HL-60/S4 treated with phorbol 12-myristate 13-acetate at 8.2 ng/mL for 4 days and 3 days (cell line): ENCODE results near the gene SOX8.
"Not testable (repeated sequence)": the region's sequence is repeated elsewhere in the genome, so short reads cannot be mapped to it uniquely, and the experiment has no call there.

Experiments used
- in situ Hi-C: fragments of 300-500 bp; cut with MboI; formaldehyde crosslinking; loops from 2 replicates; pipeline ENCODE4 v1.15.0; 2022; ENCODE audit warnings: low sequenced_read_pairs

SOX8 gene

DNA sequence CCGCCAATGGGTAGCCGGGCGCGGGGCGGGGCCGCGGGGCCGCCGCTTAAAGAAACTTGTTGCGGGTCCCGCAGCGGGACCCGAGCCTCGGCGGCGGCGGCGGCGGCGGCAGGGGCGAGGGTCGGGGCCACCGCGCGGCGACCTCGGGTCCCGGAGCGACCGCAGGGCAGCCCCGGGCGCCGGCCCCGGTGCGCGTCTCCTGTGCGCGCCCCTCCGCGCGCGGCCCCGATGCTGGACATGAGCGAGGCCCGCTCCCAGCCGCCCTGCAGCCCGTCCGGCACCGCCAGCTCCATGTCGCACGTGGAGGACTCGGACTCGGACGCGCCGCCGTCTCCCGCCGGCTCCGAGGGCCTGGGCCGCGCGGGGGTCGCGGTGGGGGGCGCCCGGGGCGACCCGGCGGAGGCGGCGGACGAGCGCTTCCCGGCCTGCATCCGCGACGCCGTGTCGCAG lies at the start of gene SOX8:
SOX8 (plus strand) TSS at position 76 of the 450 bp plus-strand sequence; CDS start at position 229, 153 bp downstream.
- in situ Hi-C loops, result no loop called here

GRCh38 chr16:932831-933330 lies 48.7 kb upstream of the SOX8 start:
- in situ Hi-C loops, result no loop called here

- in situ Hi-C loops, result no loop called here
Observed at GRCh38 chr16:933581-933980, 48.0 kb upstream of the SOX8 start.

DNA sequence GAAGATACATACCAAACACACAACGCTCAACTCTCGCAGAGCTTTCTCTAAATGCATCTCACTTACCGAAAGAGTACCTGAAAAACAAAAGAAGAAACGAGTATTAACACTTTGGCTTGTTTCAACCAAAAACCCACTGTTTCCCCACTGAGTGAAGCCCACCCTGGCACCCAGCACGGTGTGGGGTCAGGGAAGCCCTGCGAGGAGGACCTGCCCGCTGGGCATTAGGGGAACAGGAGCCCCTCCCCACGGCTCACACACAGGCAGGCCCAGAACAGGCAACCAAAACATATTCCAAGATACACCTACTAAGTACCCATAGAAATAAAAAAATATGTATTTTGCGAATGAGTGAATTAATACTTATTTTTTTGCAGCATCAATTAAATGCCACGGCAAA lies 47.4 kb upstream of the SOX8 start:
- in situ Hi-C loops, result no loop called here

- in situ Hi-C loops, result no loop called here
Observed at GRCh38 chr16:935684-936083, 45.9 kb upstream of the SOX8 start.

DNA sequence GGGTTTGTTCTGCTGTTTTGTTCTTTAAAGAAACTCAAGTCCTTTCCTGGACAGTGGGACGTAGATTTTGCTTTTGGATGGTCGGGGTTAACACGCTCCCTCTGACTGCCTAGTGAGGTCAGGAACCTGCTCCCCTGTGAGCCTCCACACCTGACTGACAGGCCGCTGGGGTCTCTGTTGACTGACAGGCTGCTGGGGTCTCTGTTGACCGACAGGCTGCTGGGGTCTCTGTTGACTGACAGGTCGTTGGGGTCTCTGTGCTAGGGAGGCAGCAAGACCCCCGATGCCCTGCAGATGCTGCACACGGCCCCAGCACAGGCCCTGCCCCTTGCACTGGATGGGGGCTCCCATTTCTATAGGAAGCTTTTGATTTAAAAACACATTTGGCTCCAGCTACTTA lies 44.3 kb upstream of the SOX8 start:
- in situ Hi-C loops, result no loop called here

GRCh38 chr16:937723-938122 lies 43.8 kb upstream of the SOX8 start:
- in situ Hi-C loops, result no loop called here

DNA sequence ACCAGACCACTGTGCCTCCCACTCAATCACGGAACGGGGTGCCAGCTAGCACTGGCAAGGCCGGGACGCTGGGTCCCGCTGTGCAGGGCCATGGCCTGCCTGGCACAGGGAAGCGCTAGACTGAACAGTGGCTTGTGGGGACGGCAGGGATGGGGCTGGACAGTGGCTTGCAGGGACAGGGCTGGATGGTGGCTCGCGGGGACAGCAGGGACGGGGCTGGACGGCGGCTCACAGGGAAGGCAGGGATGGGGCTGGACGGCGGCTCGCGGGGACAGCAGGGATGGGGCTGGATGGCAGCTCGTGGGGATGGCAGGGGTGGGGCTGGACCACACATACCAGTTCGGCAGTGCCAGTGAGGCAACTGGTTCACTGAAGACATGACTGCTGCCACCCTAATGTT lies 43.4 kb upstream of the SOX8 start:
- in situ Hi-C loops, result no loop called here

- in situ Hi-C loops, result no loop called here
Observed at GRCh38 chr16:938752-939151, 42.8 kb upstream of the SOX8 start.

- in situ Hi-C loops, result no loop called here
Observed at GRCh38 chr16:939311-939710, 42.3 kb upstream of the SOX8 start.

GRCh38 chr16:939941-940340 lies 41.6 kb upstream of the SOX8 start:
- in situ Hi-C loops, result no loop called here

DNA sequence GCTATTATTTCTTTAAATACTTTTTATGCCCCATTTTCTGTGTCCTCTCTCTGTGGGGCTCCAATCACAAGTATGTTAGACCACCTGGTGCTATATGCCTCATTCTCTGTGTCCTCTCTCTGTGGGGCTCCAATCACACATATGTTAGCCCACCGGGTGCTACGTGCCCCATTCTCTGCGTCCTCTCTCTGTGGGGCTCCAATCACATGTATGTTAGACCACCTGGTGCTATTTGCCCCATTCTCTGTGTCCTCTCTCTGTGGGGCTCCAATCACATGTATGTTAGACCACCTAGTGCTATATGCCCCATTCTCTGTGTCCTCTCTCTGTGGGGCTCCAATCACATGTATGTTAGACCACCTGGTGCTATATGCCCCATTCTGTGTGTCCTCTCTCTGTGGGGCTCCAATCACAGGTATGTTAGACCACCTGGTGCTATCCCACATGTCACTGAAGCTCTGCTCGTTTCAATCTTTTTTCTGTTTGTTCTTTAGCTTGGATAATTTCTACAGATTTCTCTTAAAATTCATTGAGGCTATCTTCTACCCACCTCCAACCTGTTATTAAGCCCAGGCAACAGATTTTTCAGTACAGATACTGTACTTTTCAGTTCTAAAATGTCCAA lies 39.0 kb upstream of the SOX8 start:
- in situ Hi-C loops, result no loop called here

DNA sequence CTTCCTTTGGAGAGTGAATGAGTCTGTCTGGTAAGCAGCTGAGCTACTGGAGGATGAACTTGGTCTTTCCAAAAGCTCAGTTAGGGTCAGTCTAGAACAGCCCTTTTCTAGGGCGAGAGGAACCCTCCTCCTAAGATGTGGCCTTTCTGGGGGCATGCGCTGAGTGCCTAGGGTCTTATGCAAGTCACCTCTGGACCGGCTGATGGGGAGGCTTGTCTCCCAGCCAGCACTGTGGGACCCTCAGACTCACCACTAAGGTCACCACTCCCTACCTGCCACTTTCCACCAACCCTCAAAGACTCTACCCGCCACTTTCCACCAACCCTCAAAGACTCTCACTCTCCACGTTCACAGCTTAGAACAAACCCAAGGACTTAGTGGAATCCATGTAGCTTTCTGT lies 37.6 kb upstream of the SOX8 start:
- in situ Hi-C loops, result no loop called here

DNA sequence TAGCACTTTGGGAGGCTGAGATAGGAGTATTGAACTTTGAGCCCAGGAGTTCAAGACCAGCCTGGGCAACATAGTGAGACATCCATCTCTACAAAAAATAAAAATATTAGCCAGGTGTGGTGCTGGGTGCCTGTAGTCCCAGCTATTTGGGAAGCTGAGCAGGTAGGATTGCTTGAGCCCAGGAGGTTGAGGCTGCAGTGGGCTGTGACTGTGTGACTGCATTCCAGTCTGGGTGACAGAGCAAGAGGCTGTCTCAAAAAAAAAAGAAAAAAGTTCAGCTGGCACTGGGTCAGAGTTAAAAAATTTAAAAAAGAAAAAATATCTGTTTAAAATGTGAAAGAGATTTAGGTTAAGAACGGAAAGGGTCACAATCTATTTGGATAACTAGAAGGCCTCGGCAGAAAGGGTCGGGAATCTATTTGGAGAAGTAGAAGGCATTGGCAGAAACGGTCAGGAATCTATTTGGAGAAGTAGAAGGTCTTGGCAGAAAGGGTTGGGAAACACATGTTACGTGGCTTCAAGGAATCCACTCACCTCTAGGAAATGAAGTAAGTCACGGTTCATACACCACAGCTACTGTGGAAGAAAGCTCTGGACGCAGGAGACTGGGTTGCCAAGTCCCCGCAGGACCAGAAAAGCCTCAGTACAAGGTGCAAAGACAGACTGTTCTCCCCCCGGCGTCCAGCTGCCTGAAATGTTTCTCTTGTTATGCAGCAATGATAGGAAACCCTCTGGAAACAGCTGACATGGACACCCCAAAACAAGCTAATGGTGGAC lies 36.1 kb upstream of the SOX8 start:
- in situ Hi-C loops, result no loop called here

DNA sequence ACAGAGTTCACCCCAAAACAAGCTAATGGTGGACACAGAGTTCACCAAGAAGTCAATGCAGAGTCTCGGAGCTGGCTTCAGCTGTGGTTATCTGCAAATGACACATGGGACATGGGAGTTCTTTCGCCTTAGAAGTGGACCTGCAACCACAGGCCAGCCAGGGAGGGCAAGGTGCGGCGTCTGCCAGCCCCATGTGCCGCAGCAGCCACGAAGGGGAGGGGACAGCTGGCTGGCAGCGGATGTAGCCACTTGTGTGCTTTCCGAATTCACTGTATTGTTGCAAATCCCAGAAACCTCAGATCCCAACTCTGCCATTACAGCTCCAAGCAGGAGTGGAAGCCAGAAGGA lies 35.5 kb upstream of the SOX8 start:
- in situ Hi-C loops, result no loop called here

GRCh38 chr16:947255-947921 lies 34.2 kb upstream of the SOX8 start:
- in situ Hi-C loops, result no loop called here

DNA sequence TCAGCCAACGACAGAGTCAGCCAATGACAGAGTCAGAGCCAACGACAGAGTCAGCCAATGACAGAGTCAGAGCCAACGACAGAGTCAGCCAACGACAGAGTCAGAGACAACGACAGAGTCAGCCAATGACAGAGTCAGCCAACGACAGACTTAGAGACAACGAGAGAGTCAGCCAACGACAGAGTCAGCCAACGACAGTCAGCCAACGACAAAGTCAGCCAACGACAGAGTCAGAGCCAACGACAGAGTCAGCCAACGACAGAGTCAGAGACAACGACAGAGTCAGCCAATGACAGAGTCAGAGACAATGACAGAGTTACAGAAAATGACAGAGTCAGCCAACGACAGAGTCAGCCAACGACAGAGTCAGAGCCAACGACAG lies 33.7 kb upstream of the SOX8 start:
- in situ Hi-C loops, result not testable (repeated sequence)

DNA sequence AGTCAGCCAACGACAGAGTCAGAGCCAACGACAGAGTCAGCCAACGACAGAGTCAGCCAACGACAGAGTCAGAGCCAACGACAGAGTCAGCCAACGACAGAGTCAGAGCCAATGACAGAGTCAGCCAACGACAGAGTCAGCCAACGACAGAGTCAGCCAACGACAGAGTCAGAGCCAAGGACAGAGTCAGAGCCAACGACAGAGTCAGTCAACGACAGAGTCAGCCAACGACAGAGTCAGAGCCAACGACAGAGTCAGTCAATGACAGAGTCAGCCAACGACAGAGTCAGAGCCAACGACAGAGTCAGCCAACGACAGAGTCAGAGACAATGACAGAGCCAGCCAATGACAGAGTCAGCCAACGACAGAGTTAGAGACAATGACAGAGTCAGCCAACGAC lies 32.8 kb upstream of the SOX8 start:
- in situ Hi-C loops, result not testable (repeated sequence)

DNA sequence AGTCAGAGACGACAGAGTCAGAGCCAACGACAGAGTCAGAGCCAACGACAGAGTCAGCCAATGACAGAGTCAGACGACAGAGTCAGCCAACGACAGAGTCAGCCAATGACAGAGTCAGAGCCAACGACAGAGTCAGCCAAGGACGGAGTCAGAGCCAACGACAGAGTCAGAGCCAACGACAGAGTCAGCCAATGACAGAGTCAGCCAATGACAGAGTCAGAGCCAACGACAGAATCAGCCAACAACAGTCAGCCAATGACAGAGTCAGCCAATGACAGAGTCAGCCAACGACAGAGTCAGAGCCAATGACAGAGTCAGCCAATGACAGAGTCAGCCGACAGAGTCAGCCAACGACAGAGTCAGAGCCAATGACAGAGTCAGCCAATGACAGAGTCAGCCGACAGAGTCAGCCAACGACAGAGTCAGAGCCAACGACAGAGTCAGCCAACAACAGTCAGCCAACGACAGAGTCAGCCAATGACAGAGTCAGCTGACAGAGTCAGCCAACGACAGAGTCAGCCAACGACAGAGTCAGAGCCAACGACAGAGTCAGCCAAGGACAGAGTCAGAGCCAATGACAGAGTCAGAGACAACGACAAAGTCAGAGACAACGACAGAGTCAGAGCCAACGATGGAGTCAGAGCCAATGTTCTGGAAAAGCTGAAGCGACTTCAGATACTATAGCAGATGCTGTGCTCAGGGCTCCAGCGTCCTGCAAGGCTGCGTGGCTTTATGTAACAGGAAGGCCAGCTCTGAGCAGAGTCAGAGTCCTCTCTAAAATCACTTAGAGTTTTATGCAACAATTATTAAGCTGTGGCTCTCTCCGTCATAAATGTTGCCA lies 30.6 kb upstream of the SOX8 start:
- in situ Hi-C loops, result not testable (repeated sequence)

GRCh38 chr16:951660-952301 lies 29.8 kb upstream of the SOX8 start:
- in situ Hi-C loops, result no loop called here

DNA sequence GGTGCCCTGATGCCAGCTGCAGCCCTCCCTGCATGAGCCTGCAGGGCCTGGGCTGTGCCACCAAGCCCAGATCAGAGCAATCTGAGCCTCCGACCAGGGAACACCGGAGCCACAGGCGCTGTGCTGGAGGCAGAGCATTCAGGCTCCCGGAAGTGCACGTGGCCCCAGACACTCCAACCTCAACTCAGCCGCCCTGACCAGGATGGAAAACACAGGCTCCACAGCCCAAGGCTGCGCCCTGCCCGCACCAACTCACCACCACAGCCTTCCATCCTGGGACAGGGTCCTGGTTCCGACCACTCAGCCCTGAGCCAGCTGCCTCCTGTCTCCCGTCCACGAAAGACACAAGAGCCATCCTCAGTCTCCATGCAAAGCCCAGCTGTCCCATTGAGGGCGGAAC lies 29.2 kb upstream of the SOX8 start:
- in situ Hi-C loops, result no loop called here
